ENCODE data around the gene DCANP1.

Gene DCANP1

DNA sequence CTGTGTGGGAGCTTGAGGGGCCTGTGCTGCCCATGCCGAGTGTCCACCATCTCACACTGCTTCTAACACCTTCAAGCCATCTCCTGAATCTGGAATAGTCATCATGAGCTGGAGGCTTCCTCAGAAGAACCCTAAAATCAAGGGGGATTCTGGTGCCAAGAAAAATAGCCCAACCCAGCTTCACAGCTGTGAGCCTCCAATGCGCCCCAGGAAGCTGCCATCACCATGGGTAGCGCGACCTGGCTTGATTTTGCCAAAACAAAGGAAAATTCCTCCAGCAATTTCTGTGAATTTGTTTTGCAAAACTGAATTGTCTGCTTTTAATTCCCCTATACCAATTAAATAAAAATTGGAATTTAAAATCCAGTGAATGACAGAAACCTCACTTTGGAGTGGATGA is 11.2 kb upstream of the DCANP1 start:
- in situ Hi-C loops (cut with MboI; ENCODE audit: low pct_unique_long_range_greater_than_20kb, low sequenced_read_pairs, unreplicated experiment), result loop anchor here (5.0 kb wide), 1 partner anchor 99 kb away; no protein-coding TSS in a partner anchor
- no peak for DNase-seq (ENCODE audit: low spot score)
- TF ChIP-seq CTCF (IDR thresholded peaks at IDR 0.05; ENCODE audit: extremely low read depth, insufficient read depth, missing control alignments), result no peak

DNA sequence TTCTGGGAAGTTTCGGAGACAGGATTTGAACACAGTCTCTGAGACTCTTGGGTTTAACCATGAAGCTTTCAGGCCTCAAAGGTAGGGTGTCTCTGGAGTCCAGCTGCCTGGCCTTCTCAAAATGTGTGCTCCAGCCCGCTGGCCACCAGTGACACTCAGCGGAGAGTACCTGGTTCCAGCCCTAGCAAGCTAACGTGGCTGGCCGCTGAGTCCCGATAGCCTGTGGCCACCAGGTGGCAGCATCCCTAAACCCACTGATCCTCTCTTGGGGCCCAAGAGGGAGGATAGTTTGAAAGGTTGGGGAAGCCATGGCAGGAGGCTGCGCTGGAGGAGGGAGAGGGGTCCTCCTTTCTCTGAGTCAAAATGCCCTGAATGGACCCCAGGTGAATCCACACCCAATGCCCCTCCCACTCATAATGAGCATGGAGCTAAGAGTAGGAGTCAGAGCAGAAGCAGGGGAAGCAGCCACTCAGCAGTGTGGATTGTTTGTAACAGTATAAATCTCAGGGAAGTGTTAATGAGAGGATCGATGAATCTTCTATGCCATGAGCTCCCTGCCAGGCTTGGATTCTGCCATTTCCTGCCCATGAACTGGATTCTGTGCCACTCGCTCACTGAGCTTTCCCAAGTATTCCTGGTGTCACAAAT is 10.4 kb upstream of the DCANP1 start:
- peak; percentile 77 for DNase-seq (ENCODE audit: low spot score)
- in situ Hi-C loops (cut with MboI; ENCODE audit: low pct_unique_long_range_greater_than_20kb, low sequenced_read_pairs, unreplicated experiment), result loop anchor here (5.0 kb wide), 1 partner anchor 100 kb away; no protein-coding TSS in a partner anchor
- TF ChIP-seq CTCF (IDR thresholded peaks at IDR 0.05; ENCODE audit: extremely low read depth, insufficient read depth, missing control alignments), result peak; percentile 97

DNA sequence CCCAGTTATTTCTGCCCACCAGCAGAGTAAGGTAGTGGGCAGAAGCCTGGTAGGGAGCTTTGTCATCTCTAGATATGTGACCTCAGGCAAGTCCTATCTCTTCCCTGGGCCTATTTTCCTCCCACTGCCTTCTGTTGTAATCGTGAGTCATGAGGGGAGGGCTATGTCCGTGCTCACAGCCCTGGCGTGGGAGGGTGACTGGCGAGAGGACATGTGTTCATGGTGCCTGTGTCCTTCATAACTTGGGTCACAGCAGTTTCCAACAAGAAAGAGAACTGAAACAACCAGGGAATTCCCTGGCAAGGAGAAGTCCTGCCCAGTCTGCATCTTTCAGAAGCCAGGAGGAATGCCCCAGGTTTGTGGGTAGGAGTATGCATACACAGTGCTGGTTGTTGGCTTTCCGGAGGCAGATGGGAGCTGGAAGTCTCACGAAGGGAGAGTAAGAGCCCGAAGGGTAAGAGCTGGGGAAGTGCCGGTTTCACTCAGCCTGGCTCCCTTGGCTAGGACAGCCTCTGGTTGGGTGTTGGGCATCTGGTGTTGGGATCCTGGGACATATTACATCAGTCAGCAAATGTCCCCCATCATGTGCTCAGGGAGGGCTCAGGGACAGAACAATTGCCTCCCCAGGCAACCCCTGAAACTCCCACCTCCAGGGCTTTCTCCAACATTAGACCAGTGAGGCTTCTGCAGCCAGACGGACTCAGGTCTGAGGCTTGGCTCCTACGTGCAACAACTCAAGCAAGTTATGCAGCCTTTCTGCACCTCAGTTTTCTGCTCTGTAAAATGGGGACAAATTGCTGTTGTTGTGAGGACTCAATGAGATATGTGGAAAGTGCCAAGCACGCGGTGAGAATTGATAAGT is 9.3 kb upstream of the DCANP1 start:
- DNase-seq (ENCODE audit: low spot score), result peak; percentile 47
- no peak for TF ChIP-seq CTCF (IDR thresholded peaks at IDR 0.05; ENCODE audit: extremely low read depth, insufficient read depth, missing control alignments)
- in situ Hi-C loops (cut with MboI; ENCODE audit: low pct_unique_long_range_greater_than_20kb, low sequenced_read_pairs, unreplicated experiment), result loop anchor here (5.0 kb wide), 1 partner anchor 101 kb away; no protein-coding TSS in a partner anchor

DNA sequence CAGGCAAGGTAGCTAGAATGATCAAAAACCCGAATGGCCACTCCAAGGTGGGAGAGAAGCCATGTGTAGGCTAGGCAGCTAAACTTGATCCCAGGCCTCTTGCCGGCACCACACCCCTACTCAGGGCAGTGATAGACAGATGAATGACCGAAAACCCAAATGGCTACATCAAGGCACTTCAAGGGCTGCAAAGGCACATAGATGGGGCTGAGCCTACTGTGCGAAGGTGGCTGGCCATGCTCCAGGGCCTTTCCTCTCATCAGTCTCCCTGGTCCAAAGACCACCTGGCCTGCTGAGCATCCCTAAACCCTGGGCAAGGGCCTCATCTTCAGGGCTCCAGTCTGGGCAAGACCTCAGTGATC is 8.7 kb upstream of the DCANP1 start:
- DNase-seq (ENCODE audit: low spot score), result no peak
- in situ Hi-C loops (cut with MboI; ENCODE audit: low pct_unique_long_range_greater_than_20kb, low sequenced_read_pairs, unreplicated experiment), result loop anchor here (5.0 kb wide), 1 partner anchor 101 kb away; no protein-coding TSS in a partner anchor
- TF ChIP-seq CTCF (IDR thresholded peaks at IDR 0.05; ENCODE audit: extremely low read depth, insufficient read depth, missing control alignments), result no peak

DNA sequence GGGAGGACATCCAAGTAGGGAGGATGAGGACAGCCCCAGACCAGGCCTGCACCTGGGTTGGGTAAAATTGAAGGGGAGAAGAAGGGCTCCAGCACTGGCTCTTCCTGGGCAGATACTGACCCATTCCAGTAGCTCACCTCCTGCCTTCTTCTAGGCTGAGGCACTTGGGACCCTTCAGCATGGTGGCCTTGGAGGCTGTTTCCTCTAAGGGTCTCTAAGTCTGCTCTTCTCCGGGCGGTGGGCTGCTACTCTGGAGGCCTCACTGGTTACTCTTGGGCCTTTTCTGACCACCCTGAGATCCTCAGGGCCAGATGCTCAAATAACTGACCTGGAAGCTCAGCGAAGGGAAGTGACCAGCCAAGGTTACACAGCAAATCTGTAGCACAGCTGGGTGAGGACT is 7.8 kb upstream of the DCANP1 start:
- no peak for TF ChIP-seq CTCF (IDR thresholded peaks at IDR 0.05; ENCODE audit: extremely low read depth, insufficient read depth, missing control alignments)
- no peak for DNase-seq (ENCODE audit: low spot score)
- in situ Hi-C loops (cut with MboI; ENCODE audit: low pct_unique_long_range_greater_than_20kb, low sequenced_read_pairs, unreplicated experiment), result loop anchor here (5.0 kb wide), 1 partner anchor 102 kb away; no protein-coding TSS in a partner anchor

DNA sequence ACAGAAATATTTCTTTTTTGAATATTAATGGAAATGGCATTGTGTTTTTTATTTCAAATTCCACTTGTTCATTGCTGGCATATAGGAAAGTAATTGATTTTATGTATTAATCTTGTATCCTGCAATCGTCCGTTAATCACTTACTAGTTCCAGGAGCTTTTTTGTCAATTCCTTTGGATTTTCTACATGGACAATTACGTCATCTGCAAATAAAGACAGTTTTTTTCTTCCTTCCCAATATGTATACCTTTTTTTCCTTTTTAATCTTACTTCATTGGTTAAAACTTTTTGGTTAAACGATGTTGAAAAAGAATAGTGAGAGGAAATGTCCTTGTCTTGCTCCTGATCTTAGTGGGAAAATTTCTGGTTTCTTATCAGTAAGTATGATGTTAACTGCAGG is 6.5 kb upstream of the DCANP1 start:
- no peak for DNase-seq (ENCODE audit: low spot score)
- in situ Hi-C loops (cut with MboI; ENCODE audit: low pct_unique_long_range_greater_than_20kb, low sequenced_read_pairs, unreplicated experiment), result no loop called here
- TF ChIP-seq CTCF (IDR thresholded peaks at IDR 0.05; ENCODE audit: extremely low read depth, insufficient read depth, missing control alignments), result no peak
